ENCODE measurements around the gene LTN1. TPM values are rescaled to one million over a fixed set of nuclear protein-coding genes. Genes with fewer than 3 reads are reported as not detected.

LTN1 gene
- total and polyA plus RNA-seq, 2 of the 13 experiments (the other 11 are each of a cell fraction or from before 2014, with no cell fraction given) = 6.7 to 24.6 TPM

- TF ChIP-seq ATF2 (CRISPR knock-in tag; IDR thresholded peaks at IDR 0.05) (peak; percentile 92), SMYD3 (CRISPR knock-in tag; IDR thresholded peaks at IDR 0.05) (peak; percentile 99), GPBP1L1 (CRISPR knock-in tag; IDR thresholded peaks at IDR 0.05) (no peak), ZBTB49 (CRISPR knock-in tag; IDR thresholded peaks at IDR 0.05; ENCODE audit: borderline replicate concordance) (peak; percentile 96; the same call in 1 of the 2 replicates), ZNF772 (CRISPR knock-in tag; IDR thresholded peaks at IDR 0.05) (peak; percentile 96), MYPOP (CRISPR knock-in tag; IDR thresholded peaks at IDR 0.05) (peak; percentile 94), ZNF253 (CRISPR knock-in tag; IDR thresholded peaks at IDR 0.05; ENCODE audit: borderline replicate concordance) (peak; percentile 98), ZNF468 (CRISPR knock-in tag; IDR thresholded peaks at IDR 0.05) (peak; percentile 98; the same call in 1 of the 2 replicates), GATA4 (IDR thresholded peaks at IDR 0.05; ENCODE audit: borderline replicate concordance, low read depth) (peak; percentile 53; the same call in 1 of the 2 replicates), ZNF292 (CRISPR knock-in tag; IDR thresholded peaks at IDR 0.05; ENCODE audit: borderline replicate concordance, low read depth) (peak; percentile 61; the same call in 1 of the 2 replicates), BHLHE40 (IDR thresholded peaks at IDR 0.05; ENCODE audit: low read length) (peak; percentile 81), ZNF816 (CRISPR knock-in tag; IDR thresholded peaks at IDR 0.05; ENCODE audit: borderline replicate concordance) (peak; percentile 96), HINFP (CRISPR knock-in tag; IDR thresholded peaks at IDR 0.05; ENCODE audit: low read depth) (peak; percentile 95), RFX1 (IDR thresholded peaks at IDR 0.05) (no peak), HOXA9 (CRISPR knock-in tag; IDR thresholded peaks at IDR 0.05; ENCODE audit: borderline replicate concordance) (peak; percentile 80; the same call in 1 of the 2 replicates), JUN (CRISPR knock-in tag; IDR thresholded peaks at IDR 0.05) (peak; percentile 82), ZFY (CRISPR knock-in tag; IDR thresholded peaks at IDR 0.05) (peak; percentile 99), MNT (IDR thresholded peaks at IDR 0.05) (peak; percentile 52), ZNF30 (CRISPR knock-in tag; IDR thresholded peaks at IDR 0.05) (peak; percentile 98)
Measured at GRCh38 chr21:28884976-28885852, 107.5 kb downstream of the LTN1 start (continued).

Measured in HepG2 (cell line).